ENCODE results near the gene DNASE1L2.

Gene DNASE1L2

GRCh38 chr16:2287916-2288547 is 51.8 kb downstream of the DNASE1L2 start:
- DNase-seq (ENCODE audit: low read depth in 3 of 3): no peak

Measured in stimulated activated CD4-positive, alpha-beta T cell treated with anti-CD3 and anti-CD28 coated beads, TNF-alpha, amount 100 ng/mL, for 48 hours (primary cell).